Ishikawa (cell line): ENCODE data around the gene RPS10.

Experiments used
- CEBPB ChIP-seq: IDR thresholded peaks from 2 replicates; pipeline ENCODE4 v1.6.1; 2012
- CREB1 ChIP-seq: IDR thresholded peaks from 2 replicates; pipeline ENCODE4 v1.6.1; 2012; ENCODE audit warnings: low read depth
- EGR1 ChIP-seq: IDR thresholded peaks from 2 replicates; pipeline ENCODE4 v1.6.1; 2012
- EP300 ChIP-seq: IDR thresholded peaks from 2 replicates; pipeline ENCODE4 v1.6.1; 2012; ENCODE audit warnings: borderline replicate concordance
- FOXM1 ChIP-seq: IDR thresholded peaks from 2 replicates; pipeline ENCODE4 v1.6.1; 2012; ENCODE audit warnings: low read depth, borderline replicate concordance
- NFIC ChIP-seq: IDR thresholded peaks from 2 replicates; pipeline ENCODE4 v1.6.1; 2012
- RAD21 ChIP-seq: IDR thresholded peaks from 2 replicates; pipeline ENCODE4 v1.6.1; 2012; ENCODE audit warnings: low read depth
- TAF1 ChIP-seq: IDR thresholded peaks from 2 replicates; pipeline ENCODE4 v1.6.1; 2012; ENCODE audit warnings: low read depth, mild to moderate bottlenecking
- TCF12 ChIP-seq: IDR thresholded peaks from 2 replicates; pipeline ENCODE4 v1.6.1; 2012; ENCODE audit warnings: low read depth
- TEAD4 ChIP-seq: IDR thresholded peaks from 2 replicates; pipeline ENCODE4 v1.6.1; 2012
- YY1 ChIP-seq: IDR thresholded peaks from 2 replicates; pipeline ENCODE4 v1.6.1; 2012; ENCODE audit warnings: low read depth
- ZBTB7A ChIP-seq: IDR thresholded peaks from 2 replicates; pipeline ENCODE4 v1.6.1; 2012; ENCODE audit warnings: low read depth
- TF ChIP-seq, protein P1 (sequence below): IDR thresholded peaks from 2 replicates; pipeline ENCODE4 v1.6.1; 2012
- TF ChIP-seq, protein P2 (sequence below): IDR thresholded peaks from 2 replicates; pipeline ENCODE4 v1.6.1; 2012
- TF ChIP-seq, protein P3 (sequence below): IDR thresholded peaks from 2 replicates; pipeline ENCODE4 v1.6.1; 2012; ENCODE audit warnings: low read depth, mild to moderate bottlenecking

RPS10 gene

DNA sequence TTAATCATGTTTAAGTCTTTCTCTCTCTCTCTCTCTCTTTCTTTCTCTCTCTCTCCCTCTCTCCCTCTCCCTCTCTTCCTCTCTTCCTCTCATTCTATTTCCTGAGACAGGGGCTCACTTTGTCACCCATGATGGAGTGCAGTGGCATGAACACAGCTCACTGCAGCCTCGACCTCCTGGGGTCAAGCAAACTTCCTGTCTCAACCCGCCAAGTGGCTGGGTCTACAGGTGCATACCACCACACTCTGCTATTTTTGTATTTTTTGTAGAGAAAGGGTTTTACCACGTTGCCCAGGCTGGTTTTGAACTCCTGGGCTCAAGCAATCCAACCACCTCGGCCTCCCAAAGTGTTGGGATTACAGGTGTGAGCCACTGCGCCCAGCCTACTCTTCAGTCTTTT lies 15.7 kb upstream of the RPS10 start:
- TF ChIP-seq YY1 (no peak), EP300 (no peak), CEBPB (no peak), FOXM1 (no peak), EGR1 (no peak), ZBTB7A (no peak), RAD21 (no peak), TEAD4 (no peak), CREB1 (no peak), NFIC (no peak), TCF12 (no peak), TAF1 (no peak)
- TF ChIP-seq, protein P1, sequence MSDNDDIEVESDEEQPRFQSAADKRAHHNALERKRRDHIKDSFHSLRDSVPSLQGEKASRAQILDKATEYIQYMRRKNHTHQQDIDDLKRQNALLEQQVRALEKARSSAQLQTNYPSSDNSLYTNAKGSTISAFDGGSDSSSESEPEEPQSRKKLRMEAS = no peak
- TF ChIP-seq, protein P2, sequence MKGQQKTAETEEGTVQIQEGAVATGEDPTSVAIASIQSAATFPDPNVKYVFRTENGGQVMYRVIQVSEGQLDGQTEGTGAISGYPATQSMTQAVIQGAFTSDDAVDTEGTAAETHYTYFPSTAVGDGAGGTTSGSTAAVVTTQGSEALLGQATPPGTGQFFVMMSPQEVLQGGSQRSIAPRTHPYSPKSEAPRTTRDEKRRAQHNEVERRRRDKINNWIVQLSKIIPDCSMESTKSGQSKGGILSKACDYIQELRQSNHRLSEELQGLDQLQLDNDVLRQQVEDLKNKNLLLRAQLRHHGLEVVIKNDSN = no peak
- TF ChIP-seq, protein P3, sequence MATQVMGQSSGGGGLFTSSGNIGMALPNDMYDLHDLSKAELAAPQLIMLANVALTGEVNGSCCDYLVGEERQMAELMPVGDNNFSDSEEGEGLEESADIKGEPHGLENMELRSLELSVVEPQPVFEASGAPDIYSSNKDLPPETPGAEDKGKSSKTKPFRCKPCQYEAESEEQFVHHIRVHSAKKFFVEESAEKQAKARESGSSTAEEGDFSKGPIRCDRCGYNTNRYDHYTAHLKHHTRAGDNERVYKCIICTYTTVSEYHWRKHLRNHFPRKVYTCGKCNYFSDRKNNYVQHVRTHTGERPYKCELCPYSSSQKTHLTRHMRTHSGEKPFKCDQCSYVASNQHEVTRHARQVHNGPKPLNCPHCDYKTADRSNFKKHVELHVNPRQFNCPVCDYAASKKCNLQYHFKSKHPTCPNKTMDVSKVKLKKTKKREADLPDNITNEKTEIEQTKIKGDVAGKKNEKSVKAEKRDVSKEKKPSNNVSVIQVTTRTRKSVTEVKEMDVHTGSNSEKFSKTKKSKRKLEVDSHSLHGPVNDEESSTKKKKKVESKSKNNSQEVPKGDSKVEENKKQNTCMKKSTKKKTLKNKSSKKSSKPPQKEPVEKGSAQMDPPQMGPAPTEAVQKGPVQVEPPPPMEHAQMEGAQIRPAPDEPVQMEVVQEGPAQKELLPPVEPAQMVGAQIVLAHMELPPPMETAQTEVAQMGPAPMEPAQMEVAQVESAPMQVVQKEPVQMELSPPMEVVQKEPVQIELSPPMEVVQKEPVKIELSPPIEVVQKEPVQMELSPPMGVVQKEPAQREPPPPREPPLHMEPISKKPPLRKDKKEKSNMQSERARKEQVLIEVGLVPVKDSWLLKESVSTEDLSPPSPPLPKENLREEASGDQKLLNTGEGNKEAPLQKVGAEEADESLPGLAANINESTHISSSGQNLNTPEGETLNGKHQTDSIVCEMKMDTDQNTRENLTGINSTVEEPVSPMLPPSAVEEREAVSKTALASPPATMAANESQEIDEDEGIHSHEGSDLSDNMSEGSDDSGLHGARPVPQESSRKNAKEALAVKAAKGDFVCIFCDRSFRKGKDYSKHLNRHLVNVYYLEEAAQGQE = no peak

- TF ChIP-seq NFIC (no peak), YY1 (no peak), RAD21 (no peak), EP300 (no peak), FOXM1 (no peak), TEAD4 (no peak), TCF12 (no peak), ZBTB7A (no peak)
- TF ChIP-seq, protein P2 = no peak
- TF ChIP-seq, protein P1 = no peak
Observed at GRCh38 chr6:34439442-34439841, 13.6 kb upstream of the RPS10 start.

DNA sequence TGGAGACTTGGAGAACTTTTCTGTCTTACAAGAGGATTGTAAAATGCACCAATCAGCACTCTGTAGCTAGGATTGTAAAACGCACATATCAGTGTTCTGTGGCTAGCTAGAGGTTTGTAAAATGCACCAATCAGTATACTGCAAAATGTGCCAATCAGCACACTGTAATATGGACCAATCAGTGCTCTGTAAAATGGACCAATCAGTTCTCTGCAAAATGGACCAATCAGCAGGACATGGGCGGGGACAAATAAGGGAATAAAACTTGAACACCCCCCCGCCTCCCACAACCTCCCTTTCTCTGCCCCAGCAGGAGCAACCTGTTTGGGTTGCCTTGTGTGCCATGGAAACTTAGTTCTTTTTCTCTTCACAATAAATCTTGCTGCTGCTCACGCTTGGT lies 12.8 kb upstream of the RPS10 start:
- TF ChIP-seq TEAD4 (no peak), NFIC (no peak), TAF1 (no peak), FOXM1 (no peak), TCF12 (no peak), EGR1 (no peak), RAD21 (no peak), ZBTB7A (no peak), CREB1 (no peak), YY1 (no peak), CEBPB (no peak)
- TF ChIP-seq, protein P2 = no peak
- TF ChIP-seq, protein P1 = no peak
- TF ChIP-seq, protein P3 = no peak

- TF ChIP-seq TAF1 (no peak), EP300 (no peak), TEAD4 (no peak), EGR1 (no peak), TCF12 (no peak)
- TF ChIP-seq, protein P2 = no peak
- TF ChIP-seq, protein P3 = no peak
Observed at GRCh38 chr6:34437644-34437970, 11.7 kb upstream of the RPS10 start.
